ENCODE results near the gene FAM131A.

Gene FAM131A

DNA sequence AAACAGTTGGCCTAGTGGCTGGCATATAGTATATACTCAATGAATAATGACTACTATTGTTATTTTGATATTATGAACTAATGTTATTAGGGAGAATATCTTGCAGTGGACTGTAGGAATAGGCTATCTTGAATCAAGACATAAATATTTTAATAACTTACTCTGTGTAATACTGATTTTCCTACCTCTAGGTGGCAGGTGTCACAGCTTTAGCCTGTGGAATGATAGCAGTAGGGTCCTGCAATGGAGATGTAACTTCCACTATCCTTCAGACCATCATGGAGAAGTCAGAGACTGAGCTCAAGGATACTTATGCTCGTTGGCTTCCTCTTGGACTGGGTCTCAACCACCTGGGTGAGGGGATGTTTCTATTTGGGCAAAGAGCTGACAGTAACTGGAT is 31.8 kb upstream of the FAM131A start:
- H3K36me3 ChIP-seq (ENCODE audit: control insufficient read depth, insufficient read depth, low read length) = peaks cover 93% of the 10 kb centered on the region
- H3K9me3 ChIP-seq (ENCODE audit: control insufficient read depth, low read length) = no peaks in the 10 kb centered on the region
- peaks cover 12% of the 10 kb centered on the region for H3K4me1 ChIP-seq (ENCODE audit: control insufficient read depth, insufficient read depth, low read length, poor library complexity, severe bottlenecking)
- 83% methylated on average over 1 of the region's 1 CpG; no CpG with 5 or more reads in 1 of the 2 experiments for WGBS, 2 experiments (ENCODE audit: insufficient coverage in 2 of 2)
- H3K4me3 ChIP-seq (ENCODE audit: extremely low read depth, insufficient read depth, low read length, poor library complexity, severe bottlenecking) = no peak overlapping the region
- no peak overlapping the region for H3K27ac ChIP-seq (ENCODE audit: low read depth, low read length, severe bottlenecking)

DNA sequence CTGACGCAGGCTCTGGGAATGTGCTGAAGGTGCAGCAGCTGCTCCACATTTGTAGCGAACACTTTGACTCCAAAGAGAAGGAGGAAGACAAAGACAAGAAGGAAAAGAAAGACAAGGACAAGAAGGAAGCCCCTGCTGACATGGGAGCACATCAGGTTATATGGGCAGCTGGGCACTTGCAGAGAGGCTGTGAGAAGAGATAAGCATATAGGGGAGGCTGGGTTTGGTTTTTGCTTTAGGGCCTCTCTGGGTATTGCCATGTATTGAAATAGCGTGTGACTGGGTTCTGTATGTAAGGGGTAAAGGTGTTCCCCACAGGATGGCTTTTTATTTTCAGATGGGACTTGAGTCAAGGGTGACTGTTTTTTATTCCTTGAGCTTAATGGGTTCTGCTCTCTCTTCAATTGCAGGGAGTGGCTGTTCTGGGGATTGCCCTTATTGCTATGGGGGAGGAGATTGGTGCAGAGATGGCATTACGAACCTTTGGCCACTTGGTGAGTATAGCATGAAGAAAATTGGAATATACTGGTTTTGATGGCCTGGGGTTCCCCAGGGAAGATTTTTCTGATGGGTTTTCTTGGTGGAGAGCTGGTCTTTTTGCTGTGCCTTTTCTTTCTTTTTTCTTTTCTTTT is 30.9 kb upstream of the FAM131A start:
- no peak overlapping the region for H3K27ac ChIP-seq (ENCODE audit: low read depth, low read length, severe bottlenecking)
- 96% methylated on average over 3 to 4 of the region's 4 CpGs for WGBS, 2 experiments (ENCODE audit: insufficient coverage in 2 of 2)
- no peak overlapping the region for H3K4me3 ChIP-seq (ENCODE audit: extremely low read depth, insufficient read depth, low read length, poor library complexity, severe bottlenecking)
- H3K36me3 ChIP-seq (ENCODE audit: control insufficient read depth, insufficient read depth, low read length) = peaks cover 84% of the 10 kb centered on the region
- peaks cover 5% of the 10 kb centered on the region for H3K4me1 ChIP-seq (ENCODE audit: control insufficient read depth, insufficient read depth, low read length, poor library complexity, severe bottlenecking)
- H3K9me3 ChIP-seq (ENCODE audit: control insufficient read depth, low read length) = no peaks in the 10 kb centered on the region

DNA sequence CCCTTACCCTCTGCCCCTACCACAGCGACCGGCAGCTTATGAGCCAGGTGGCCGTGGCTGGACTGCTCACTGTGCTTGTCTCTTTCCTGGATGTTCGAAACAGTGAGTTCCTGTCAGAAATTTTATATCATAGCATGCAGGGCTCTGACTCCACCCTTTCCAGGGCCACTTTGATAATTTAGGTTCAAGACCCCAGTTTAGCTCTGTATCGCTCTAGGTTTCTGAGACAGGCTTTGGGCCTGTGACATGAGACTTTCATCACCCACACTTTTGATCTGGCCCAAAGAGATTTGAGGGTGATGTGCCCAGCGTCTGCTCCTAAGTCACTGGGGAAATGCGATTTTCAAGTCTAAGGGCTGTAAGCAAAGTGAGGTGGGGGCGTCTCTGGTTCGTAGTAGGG is 29.5 kb upstream of the FAM131A start:
- Histone ChIP-seq H3K4me3 (ENCODE audit: extremely low read depth, insufficient read depth, low read length, poor library complexity, severe bottlenecking) (no peak overlapping the region), H3K9me3 (ENCODE audit: control insufficient read depth, low read length) (no peaks in the 10 kb centered on the region), H3K27ac (ENCODE audit: low read depth, low read length, severe bottlenecking) (no peak overlapping the region), H3K36me3 (ENCODE audit: control insufficient read depth, insufficient read depth, low read length) (peaks cover 70% of the 10 kb centered on the region), H3K4me1 (ENCODE audit: control insufficient read depth, insufficient read depth, low read length, poor library complexity, severe bottlenecking) (no peaks in the 10 kb centered on the region)
- WGBS, 2 experiments (ENCODE audit: insufficient coverage in 2 of 2) = 96 to 97% methylated on average over 9 of the region's 9 CpGs

DNA sequence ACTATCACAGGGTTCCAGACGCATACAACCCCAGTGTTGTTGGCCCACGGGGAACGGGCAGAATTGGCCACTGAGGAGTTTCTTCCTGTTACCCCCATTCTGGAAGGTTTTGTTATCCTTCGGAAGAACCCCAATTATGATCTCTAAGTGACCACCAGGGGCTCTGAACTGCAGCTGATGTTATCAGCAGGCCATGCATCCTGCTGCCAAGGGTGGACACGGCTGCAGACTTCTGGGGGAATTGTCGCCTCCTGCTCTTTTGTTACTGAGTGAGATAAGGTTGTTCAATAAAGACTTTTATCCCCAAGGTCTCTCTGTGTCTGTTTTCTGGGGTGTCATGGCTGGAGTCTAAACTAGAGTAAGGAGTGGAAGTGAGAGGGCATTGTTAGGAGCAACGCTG is 28.7 kb upstream of the FAM131A start:
- peaks cover 61% of the 10 kb centered on the region for H3K36me3 ChIP-seq (ENCODE audit: control insufficient read depth, insufficient read depth, low read length)
- WGBS, 2 experiments (ENCODE audit: insufficient coverage in 2 of 2) = 93 to 95% methylated on average over 5 to 6 of the region's 7 CpGs
- H3K9me3 ChIP-seq (ENCODE audit: control insufficient read depth, low read length) = no peaks in the 10 kb centered on the region
- peak overlapping the region; percentile 6 for H3K27ac ChIP-seq (ENCODE audit: low read depth, low read length, severe bottlenecking)
- no peaks in the 10 kb centered on the region for H3K4me1 ChIP-seq (ENCODE audit: control insufficient read depth, insufficient read depth, low read length, poor library complexity, severe bottlenecking)
- no peak overlapping the region for H3K4me3 ChIP-seq (ENCODE audit: extremely low read depth, insufficient read depth, low read length, poor library complexity, severe bottlenecking)

DNA sequence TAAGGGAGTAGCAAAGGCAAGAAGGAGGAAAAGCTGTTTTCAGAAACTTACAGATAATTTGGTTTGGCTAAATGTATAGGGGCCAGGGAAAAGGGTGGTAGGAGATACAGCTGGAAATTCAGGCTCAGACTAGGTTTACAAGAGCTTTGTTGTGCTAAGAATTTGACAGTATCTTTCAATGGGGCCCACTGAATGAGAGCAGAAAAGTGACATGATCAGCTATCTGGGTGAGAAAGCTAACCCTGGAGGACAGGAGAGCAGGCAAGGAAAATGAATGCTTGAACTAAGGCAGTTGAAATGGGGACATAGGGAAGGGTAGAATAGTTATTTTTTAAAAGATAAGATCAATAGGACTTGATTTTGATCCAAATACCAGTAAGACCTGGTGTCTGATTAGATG is 25.8 kb upstream of the FAM131A start:
- Histone ChIP-seq H3K4me1 (ENCODE audit: control insufficient read depth, insufficient read depth, low read length, poor library complexity, severe bottlenecking) (peaks cover 8% of the 10 kb centered on the region), H3K9me3 (ENCODE audit: control insufficient read depth, low read length) (no peaks in the 10 kb centered on the region), H3K27ac (ENCODE audit: low read depth, low read length, severe bottlenecking) (no peak overlapping the region), H3K36me3 (ENCODE audit: control insufficient read depth, insufficient read depth, low read length) (peaks cover 45% of the 10 kb centered on the region), H3K4me3 (ENCODE audit: extremely low read depth, insufficient read depth, low read length, poor library complexity, severe bottlenecking) (no peak overlapping the region)

DNA sequence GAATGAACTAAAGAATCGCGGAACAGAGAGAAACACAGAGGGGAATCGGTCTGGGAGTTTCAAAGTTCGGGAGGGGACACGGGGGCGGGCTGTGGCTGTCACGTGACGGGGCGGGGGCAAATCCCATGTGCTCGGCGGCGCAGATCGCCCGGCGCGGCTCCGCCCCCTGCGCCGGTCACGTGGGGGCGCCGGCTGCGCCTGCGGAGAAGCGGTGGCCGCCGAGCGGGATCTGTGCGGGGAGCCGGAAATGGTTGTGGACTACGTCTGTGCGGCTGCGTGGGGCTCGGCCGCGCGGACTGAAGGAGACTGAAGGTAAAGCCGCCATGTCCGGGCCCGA is 23.1 kb upstream of the FAM131A start, which contains the start of gene EIF4G1:
Gene EIF4G1 (plus strand): TSS at position 244 of the 337 bp plus-strand sequence. CDS start 1,191 bp downstream, outside the sequence.
- peak within 1 kb of the TSS; percentile 88 for H3K27ac ChIP-seq (ENCODE audit: low read depth, low read length, severe bottlenecking)
- 0 to 1% methylated on average over 21 to 22 of the region's 40 CpGs for WGBS, 2 experiments (ENCODE audit: insufficient coverage in 2 of 2)
- H3K4me1 ChIP-seq (ENCODE audit: control insufficient read depth, insufficient read depth, low read length, poor library complexity, severe bottlenecking) = peaks cover 19% of the 10 kb centered on the region
- H3K9me3 ChIP-seq (ENCODE audit: control insufficient read depth, low read length) = no peaks in the 10 kb centered on the region
- H3K4me3 ChIP-seq (ENCODE audit: extremely low read depth, insufficient read depth, low read length, poor library complexity, severe bottlenecking) = peak within 1 kb of the TSS; percentile 81
- H3K36me3 ChIP-seq (ENCODE audit: control insufficient read depth, insufficient read depth, low read length) = peaks cover 47% of the 10 kb centered on the region

DNA sequence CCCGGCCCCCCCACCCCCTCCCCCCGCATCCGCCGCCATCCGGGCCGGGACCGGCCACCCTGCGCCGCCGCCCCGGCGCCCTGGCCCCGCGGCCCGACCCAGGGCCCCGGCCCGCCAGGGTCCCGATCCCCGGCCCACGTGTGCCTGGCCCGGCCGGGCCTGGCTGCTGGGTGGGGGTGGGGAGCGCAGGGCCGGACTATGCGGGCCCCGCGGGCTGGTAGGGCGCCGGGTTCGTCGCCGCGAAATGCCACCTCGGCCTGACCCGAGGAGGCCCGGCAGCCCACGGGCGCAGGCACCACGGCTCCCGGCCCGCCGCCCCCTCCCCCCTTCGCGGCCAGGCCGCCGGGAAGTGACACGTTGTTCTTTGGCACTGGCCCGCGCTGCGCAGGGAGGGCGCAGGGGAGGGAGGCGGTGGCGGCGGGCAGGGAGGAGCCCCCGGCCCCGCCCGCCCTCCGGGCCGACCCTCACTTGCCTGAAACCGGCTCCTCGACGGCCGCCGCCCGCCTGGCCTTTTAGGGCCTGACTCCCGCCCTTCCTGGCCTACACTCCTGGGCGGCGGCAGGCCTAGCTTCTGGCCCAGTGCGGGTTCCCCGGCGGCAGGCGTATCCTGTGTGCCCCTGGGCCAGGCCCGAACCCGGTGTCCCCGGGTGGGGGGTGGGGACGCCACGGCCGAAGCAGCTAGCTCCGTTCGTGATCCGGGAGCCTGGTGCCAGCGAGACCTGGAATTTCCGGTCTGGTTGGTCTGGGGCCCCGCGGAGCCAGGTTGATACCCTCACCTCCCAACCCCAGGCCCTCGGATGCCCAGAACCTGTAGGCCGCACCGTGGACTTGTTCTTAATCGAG is 22.5 kb upstream of the FAM131A start:
- WGBS, 2 experiments (ENCODE audit: insufficient coverage in 2 of 2) = 1% methylated on average over 24 to 51 of the region's 89 CpGs
- no peaks in the 10 kb centered on the region for H3K9me3 ChIP-seq (ENCODE audit: control insufficient read depth, low read length)
- peak overlapping the region; percentile 88 for H3K27ac ChIP-seq (ENCODE audit: low read depth, low read length, severe bottlenecking)
- H3K4me1 ChIP-seq (ENCODE audit: control insufficient read depth, insufficient read depth, low read length, poor library complexity, severe bottlenecking) = peaks cover 23% of the 10 kb centered on the region
- peaks cover 50% of the 10 kb centered on the region for H3K36me3 ChIP-seq (ENCODE audit: control insufficient read depth, insufficient read depth, low read length)
- peak overlapping the region; percentile 81 for H3K4me3 ChIP-seq (ENCODE audit: extremely low read depth, insufficient read depth, low read length, poor library complexity, severe bottlenecking)

DNA sequence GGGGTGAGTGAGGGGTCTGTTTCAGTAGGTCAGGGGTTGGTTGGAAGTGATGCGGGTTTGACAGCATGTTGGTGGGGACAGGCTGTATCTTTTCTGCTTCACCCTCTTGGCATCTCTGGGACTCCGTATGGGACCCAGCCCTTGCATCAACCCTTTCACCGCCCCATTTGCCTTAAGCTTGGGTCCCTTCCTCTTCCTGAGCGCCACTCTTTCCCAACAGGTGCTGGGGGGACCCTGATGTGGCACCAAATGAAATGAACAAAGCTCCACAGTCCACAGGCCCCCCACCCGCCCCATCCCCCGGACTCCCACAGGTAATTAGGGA is 21.9 kb upstream of the FAM131A start:
- Histone ChIP-seq H3K36me3 (ENCODE audit: control insufficient read depth, insufficient read depth, low read length) (peaks cover 50% of the 10 kb centered on the region), H3K4me3 (ENCODE audit: extremely low read depth, insufficient read depth, low read length, poor library complexity, severe bottlenecking) (peak overlapping the region; percentile 81), H3K27ac (ENCODE audit: low read depth, low read length, severe bottlenecking) (peak overlapping the region; percentile 88), H3K4me1 (ENCODE audit: control insufficient read depth, insufficient read depth, low read length, poor library complexity, severe bottlenecking) (peaks cover 23% of the 10 kb centered on the region), H3K9me3 (ENCODE audit: control insufficient read depth, low read length) (no peaks in the 10 kb centered on the region)
- 7 to 9% methylated on average over 3 to 4 of the region's 6 CpGs for WGBS, 2 experiments (ENCODE audit: insufficient coverage in 2 of 2)

DNA sequence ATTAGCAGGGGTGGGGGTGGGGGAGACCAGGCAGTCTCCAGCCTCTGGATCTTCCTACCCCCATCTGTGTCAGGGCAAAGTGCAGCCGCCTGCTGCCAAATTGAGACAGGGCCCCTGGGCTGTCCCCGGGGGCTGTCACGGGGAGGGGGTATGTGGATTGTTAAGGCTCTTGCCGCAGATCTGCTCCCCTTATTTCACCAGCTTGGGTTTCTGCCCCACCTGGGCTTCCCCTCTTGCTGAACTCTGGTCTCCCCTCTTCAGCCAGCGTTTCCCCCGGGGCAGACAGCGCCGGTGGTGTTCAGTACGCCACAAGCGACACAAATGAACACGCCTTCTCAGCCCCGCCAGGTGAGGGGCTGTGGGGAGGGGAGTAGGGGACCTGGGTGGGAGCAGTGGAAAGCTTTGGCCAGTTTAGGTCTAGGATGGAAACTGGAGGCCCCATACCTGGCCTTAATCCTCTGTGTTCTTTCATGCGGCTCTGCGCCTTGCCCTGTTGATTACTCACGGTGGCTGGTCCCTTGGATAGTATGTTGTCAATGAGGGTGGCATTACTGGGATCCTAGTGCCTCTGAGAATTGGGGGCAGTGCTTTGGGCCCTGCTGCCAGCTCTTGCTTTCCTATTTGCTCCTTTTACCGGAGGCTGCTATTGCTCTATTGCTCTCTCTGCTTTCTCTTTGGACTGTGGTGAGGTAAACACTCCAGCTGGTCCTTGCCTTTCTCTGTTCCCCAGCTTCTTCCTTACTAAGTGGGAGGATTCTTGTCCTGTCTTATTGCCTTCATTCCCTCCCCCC is 21.3 kb upstream of the FAM131A start:
- Histone ChIP-seq H3K4me3 (ENCODE audit: extremely low read depth, insufficient read depth, low read length, poor library complexity, severe bottlenecking) (peak overlapping the region; percentile 81), H3K27ac (ENCODE audit: low read depth, low read length, severe bottlenecking) (no peak overlapping the region), H3K4me1 (ENCODE audit: control insufficient read depth, insufficient read depth, low read length, poor library complexity, severe bottlenecking) (peaks cover 23% of the 10 kb centered on the region), H3K36me3 (ENCODE audit: control insufficient read depth, insufficient read depth, low read length) (peaks cover 55% of the 10 kb centered on the region), H3K9me3 (ENCODE audit: control insufficient read depth, low read length) (no peaks in the 10 kb centered on the region)
- 54 to 66% methylated on average over 6 to 12 of the region's 16 CpGs for WGBS, 2 experiments (ENCODE audit: insufficient coverage in 2 of 2)

DNA sequence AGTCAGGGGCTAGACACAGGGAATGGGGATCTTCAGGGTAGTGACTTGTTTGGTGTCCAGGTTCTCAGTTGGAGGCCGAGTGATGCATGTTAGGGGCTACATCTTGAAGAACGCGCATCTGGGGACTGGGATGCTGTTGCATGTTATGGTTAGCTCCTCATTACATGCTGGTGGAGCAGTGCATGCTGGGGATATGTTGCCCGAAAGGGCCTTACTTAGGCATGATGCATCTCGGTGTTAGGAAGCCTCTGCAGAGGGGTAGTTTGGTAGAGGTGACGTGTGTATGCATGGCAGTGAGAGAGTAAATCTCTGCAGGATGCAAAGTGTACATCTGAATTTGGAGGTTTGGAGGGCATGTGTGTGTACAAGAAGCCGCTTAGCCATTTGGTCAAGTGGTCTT is 20.6 kb upstream of the FAM131A start:
- H3K4me1 ChIP-seq (ENCODE audit: control insufficient read depth, insufficient read depth, low read length, poor library complexity, severe bottlenecking) = peaks cover 23% of the 10 kb centered on the region
- WGBS, 2 experiments (ENCODE audit: insufficient coverage in 2 of 2) = 91 to 95% methylated on average over 6 of the region's 7 CpGs
- no peak overlapping the region for H3K27ac ChIP-seq (ENCODE audit: low read depth, low read length, severe bottlenecking)
- peak overlapping the region; percentile 81 for H3K4me3 ChIP-seq (ENCODE audit: extremely low read depth, insufficient read depth, low read length, poor library complexity, severe bottlenecking)
- H3K9me3 ChIP-seq (ENCODE audit: control insufficient read depth, low read length) = no peaks in the 10 kb centered on the region
- H3K36me3 ChIP-seq (ENCODE audit: control insufficient read depth, insufficient read depth, low read length) = peaks cover 63% of the 10 kb centered on the region

All from mesodermal cell (in vitro differentiated cells).